ENCODE measurements around the gene ARID1B. TPM values are rescaled to one million over a fixed set of nuclear protein-coding genes. Genes with fewer than 3 reads are reported as not detected.

Gene ARID1B
- total and polyA plus RNA-seq, 2 of the 13 experiments (the other 11 are each of a cell fraction or from before 2014, with no cell fraction given) = 20.1 to 32.6 TPM

- WGBS (ENCODE audit: low lambda C conversion rate) = 99% methylated on average over 5 of the region's 5 CpGs
- H3K9ac ChIP-seq (ENCODE audit: insufficient read depth, low read depth, low read length) = no peak overlapping the region
- H3K27ac ChIP-seq (ENCODE audit: extremely low read length, insufficient read depth, low read length) = no peak overlapping the region
- no peak for TF ChIP-seq ZNF720 (CRISPR knock-in tag; IDR thresholded peaks at IDR 0.05)
- H3K27me3 ChIP-seq (ENCODE audit: control insufficient read depth in 1 of 2, insufficient read depth in 2 of 2, low read length in 2 of 2) = no peaks in the 10 kb centered on the region
- ChIA-PET CTCF (ENCODE audit: low intra/inter-chr PET ratio, low total read pairs) (no interaction called here), POLR2A (no interaction called here)
- H3K4me3 ChIP-seq (replicated peaks in 1 of 3; ENCODE audit: insufficient read depth in 1 of 3, low read depth in 2 of 3, low read length in 3 of 3) = no peak overlapping the region
- intact Hi-C loops (cut with micrococcal nuclease; ENCODE audit: unreplicated experiment) (loop anchor here (5.0 kb wide), 1 partner anchor 72 kb away; no protein-coding TSS in a partner anchor), in situ Hi-C loops (cut with HindIII; ENCODE audit: extremely low pct_ligation_motif_present, low pct_unique_long_range_greater_than_20kb) (no loop called here)
- H3K9me3 ChIP-seq (ENCODE audit: low read length) = no peaks in the 10 kb centered on the region
- no peak for ATAC-seq
- FAIRE-seq = no peak
- H2AFZ ChIP-seq (ENCODE audit: low read length) = no peak overlapping the region
- peaks cover 58% of the 10 kb centered on the region for H3K79me2 ChIP-seq (ENCODE audit: insufficient read depth, low read length)
- peaks cover 26% of the 10 kb centered on the region for H4K20me1 ChIP-seq (ENCODE audit: insufficient read depth, low read length)
- no peak for DNase-seq (ENCODE audit: low spot score)
- BruUV-seq (replicated peaks) = no TSS peak
- no peak overlapping the region for H3K4me2 ChIP-seq (ENCODE audit: low read depth, low read length)
- H3K36me3 ChIP-seq (replicated peaks in 1 of 2; ENCODE audit: control insufficient read depth in 1 of 2, insufficient read depth in 2 of 2, low read length in 2 of 2) = peaks cover 0 to 1% of the 10 kb centered on the region in 2 experiments; a peak in 1 of 5 replicates
- peaks cover 26% of the 10 kb centered on the region for H3K4me1 ChIP-seq (ENCODE audit: insufficient read depth, low read length)
These were observed 173.4 kb downstream of the ARID1B start for GRCh38 chr6:156950531-156950930.

- POLR2A ChIA-PET = no interaction called here
- no TSS peak for BruUV-seq (replicated peaks)
- Histone ChIP-seq H3K9ac (ENCODE audit: insufficient read depth, low read depth, low read length) (no peak overlapping the region), H3K36me3 (replicated peaks in 1 of 2; ENCODE audit: control insufficient read depth in 1 of 2, insufficient read depth in 2 of 2, low read length in 2 of 2) (peaks cover 0 to 4% of the 10 kb centered on the region in 2 experiments; a peak in 3 of 5 replicates), H3K27ac (ENCODE audit: extremely low read length, insufficient read depth, low read length) (peak overlapping the region; percentile 69), H3K4me2 (ENCODE audit: low read depth, low read length) (peak overlapping the region; percentile 41), H3K4me3 (replicated peaks in 1 of 3; ENCODE audit: insufficient read depth in 1 of 3, low read depth in 2 of 3, low read length in 3 of 3) (no peak overlapping the region), H3K9me3 (ENCODE audit: low read length) (no peaks in the 10 kb centered on the region), H3K79me2 (ENCODE audit: insufficient read depth, low read length) (peaks cover 60% of the 10 kb centered on the region), H2AFZ (ENCODE audit: low read length) (no peak overlapping the region), H3K27me3 (ENCODE audit: control insufficient read depth in 1 of 2, insufficient read depth in 2 of 2, low read length in 2 of 2) (no peaks in the 10 kb centered on the region), H3K4me1 (ENCODE audit: insufficient read depth, low read length) (peaks cover 26% of the 10 kb centered on the region), H4K20me1 (ENCODE audit: insufficient read depth, low read length) (peaks cover 26% of the 10 kb centered on the region)
- intact Hi-C loops (cut with micrococcal nuclease; ENCODE audit: unreplicated experiment) (loop anchor here (5.0 kb wide), 1 partner anchor 70 kb away; no protein-coding TSS in a partner anchor), in situ Hi-C loops (cut with HindIII; ENCODE audit: extremely low pct_ligation_motif_present, low pct_unique_long_range_greater_than_20kb) (no loop called here)
- DNase-seq (ENCODE audit: low spot score) (no peak), ATAC-seq (peak; percentile 29), FAIRE-seq (no peak)
- 33% methylated on average over 5 of the region's 5 CpGs for WGBS (ENCODE audit: low lambda C conversion rate)
- CTCF ChIA-PET (ENCODE audit: low intra/inter-chr PET ratio, low total read pairs) = no interaction called here
- TF ChIP-seq HNF4A (CRISPR knock-in tag; IDR thresholded peaks at IDR 0.05) = peak; percentile 27; the same call in 1 of the 2 replicates
- no peak for TF ChIP-seq ZNF83 (CRISPR knock-in tag; IDR thresholded peaks at IDR 0.05; ENCODE audit: borderline replicate concordance)
- TF ChIP-seq ZNF687 (CRISPR knock-in tag; IDR thresholded peaks at IDR 0.05) = peak; percentile 34
- peak; percentile 33; the same call in 1 of the 2 replicates for TF ChIP-seq KDM5B (CRISPR knock-in tag; IDR thresholded peaks at IDR 0.05; ENCODE audit: borderline replicate concordance)
- TF ChIP-seq HOXA3 (CRISPR knock-in tag; IDR thresholded peaks at IDR 0.05) = 0 out of 2 replicates have a peak, but pooled peaks have one; percentile 14
- TF ChIP-seq CENPBD1 (CRISPR knock-in tag; IDR thresholded peaks at IDR 0.05; ENCODE audit: borderline replicate concordance, low read depth) = no peak
- TF ChIP-seq SOX6 (IDR thresholded peaks at IDR 0.05) = no peak
- TF ChIP-seq SOX6 (CRISPR knock-in tag; IDR thresholded peaks at IDR 0.05) = 0 out of 2 replicates have a peak, but pooled peaks have one; percentile 26
- TF ChIP-seq ZNF891 (CRISPR knock-in tag; IDR thresholded peaks at IDR 0.05) = 0 out of 2 replicates have a peak, but pooled peaks have one; percentile 19
- TF ChIP-seq ZNF782 (CRISPR knock-in tag; IDR thresholded peaks at IDR 0.05; ENCODE audit: borderline replicate concordance) = no peak
- TF ChIP-seq ZNF691 (CRISPR knock-in tag; IDR thresholded peaks at IDR 0.05; ENCODE audit: borderline replicate concordance, low read depth) = no peak
- 0 out of 2 replicates have a peak, but pooled peaks have one; percentile 27 for TF ChIP-seq KLF12 (CRISPR knock-in tag; IDR thresholded peaks at IDR 0.05; ENCODE audit: borderline replicate concordance)
These were observed 175.2 kb downstream of the ARID1B start for GRCh38 chr6:156952401-156952800.
